GM23248 (cell line): ENCODE results near the gene PNPLA7. TPM values are rescaled to one million over a fixed set of nuclear protein-coding genes. Genes with fewer than 3 reads are reported as not detected.

Experiments
- microRNA-seq: library from miRNA; unstranded; fragments of <30 nt; microRNA quantifications from one replicate; pipeline ENCODE4, GENCODE V29; 2016; ENCODE audit warnings: borderline number of aligned reads
- polyA plus RNA-seq: library from polyadenylated mRNA; unstranded; fragments of >200 nt; fragmentation: Nextera tagmentation; extraction: Ambion mirVana; gene quantifications from 2 replicates; pipeline ENCODE4 v1.2.1, GENCODE V29; 2016
- total RNA-seq: library from RNA; depleted of rRNA; stranded (reverse); fragments of >200 nt; shearing (Covaris generic); gene quantifications from 2 replicates; pipeline ENCODE4 v1.2.3, GENCODE V29; 2014; rRNA removed

The PNPLA7 gene
- total and polyA plus RNA-seq, 2 experiments from 2014 or later: 0.54 to 0.59 TPM

Small RNA genes lying within 50 kb of the gene (microRNA-seq; reads per million reads assigned to microRNA genes)
- 2.0 reads per million for gene MIR7114

Other genes with a start within 250 kb of the PNPLA7 start
- gene NRARP, start 248.1 kb downstream of the PNPLA7 start, total RNA-seq: 0.32 TPM in 1 of 2 replicates, not detected in the other
- not detected in 2 replicates for gene NRARP, start 248.1 kb downstream of the PNPLA7 start, polyA plus RNA-seq
- 11.6 and 17.1 TPM in 2 replicates for gene EXD3, start 127.2 kb downstream of the PNPLA7 start, total RNA-seq
- 8.7 and 10.1 TPM in 2 replicates for gene EXD3, start 127.2 kb downstream of the PNPLA7 start, polyA plus RNA-seq
- 0.32 TPM in 1 of 2 replicates, not detected in the other for gene NOXA1, start 127.0 kb downstream of the PNPLA7 start, total RNA-seq
- gene NOXA1, start 127.0 kb downstream of the PNPLA7 start, polyA plus RNA-seq: 0.15 and 0.39 TPM in 2 replicates
- gene ENTPD8, start 109.0 kb downstream of the PNPLA7 start, total RNA-seq: not detected in 2 replicates
- gene ENTPD8, start 109.0 kb downstream of the PNPLA7 start, polyA plus RNA-seq: not detected in 2 replicates
- gene NSMF, start 91.1 kb downstream of the PNPLA7 start, total RNA-seq: 28.8 and 29.1 TPM in 2 replicates
- gene NSMF, start 91.1 kb downstream of the PNPLA7 start, polyA plus RNA-seq: 13.5 and 13.7 TPM in 2 replicates
- gene MRPL41, start 1.5 kb upstream of the PNPLA7 start, total RNA-seq: 28.7 and 42.9 TPM in 2 replicates
- 97.6 and 99.8 TPM in 2 replicates for gene MRPL41, start 1.5 kb upstream of the PNPLA7 start, polyA plus RNA-seq
- 27.0 and 32.6 TPM in 2 replicates for gene DPH7, start 28.5 kb upstream of the PNPLA7 start, total RNA-seq
- 24.1 and 26.7 TPM in 2 replicates for gene DPH7, start 28.5 kb upstream of the PNPLA7 start, polyA plus RNA-seq
- 29.6 and 35.0 TPM in 2 replicates for gene ZMYND19, start 40.1 kb upstream of the PNPLA7 start, total RNA-seq
- gene ZMYND19, start 40.1 kb upstream of the PNPLA7 start, polyA plus RNA-seq: 6.1 and 11.6 TPM in 2 replicates
- 26.9 and 37.1 TPM in 2 replicates for gene ARRDC1, start 55.3 kb upstream of the PNPLA7 start, total RNA-seq
- 21.0 and 22.0 TPM in 2 replicates for gene ARRDC1, start 55.3 kb upstream of the PNPLA7 start, polyA plus RNA-seq
- 26.8 and 43.6 TPM in 2 replicates for gene EHMT1, start 68.6 kb upstream of the PNPLA7 start, total RNA-seq
- 31.0 and 33.7 TPM in 2 replicates for gene EHMT1, start 68.6 kb upstream of the PNPLA7 start, polyA plus RNA-seq